K562 (cell line): ENCODE data around the gene RBKS. TPM values are rescaled to one million over a fixed set of nuclear protein-coding genes. Genes with fewer than 3 reads are reported as not detected.

ENCODE experiments used
- ELF1 ChIP-seq: fragments of 200-800 bp; sonication (Bioruptor generic); IDR thresholded peaks from 2 replicates; pipeline ENCODE4 v1.6.1; 2016; ENCODE audit warnings: missing genetic modification characterization, missing compliant biosample characterization
- NUFIP1 ChIP-seq: fragments of 450-650 bp; IDR thresholded peaks from 2 replicates; pipeline ENCODE4 v1.6.1; 2018; ENCODE audit not compliant: partially characterized antibody
- PRPF4 ChIP-seq: fragments of 200-400 bp; formaldehyde crosslinking; IDR thresholded peaks from one replicate; pipeline ENCODE4 v1.6.1; 2017; ENCODE audit warnings: low read length, low read depth, mild to moderate bottlenecking; ENCODE audit not compliant: insufficient read depth, poor library complexity, severe bottlenecking
- TOE1 ChIP-seq, 2 experiments: fragments of 450-650 bp in 1 of 2; sonication (generic) in 1 of 2; formaldehyde crosslinking in 1 of 2; IDR thresholded peaks; 2 replicates each; pipeline versions ENCODE4 v1.7.1 to v1.8.0; 2016 to 2022; ENCODE audit warnings: borderline replicate concordance in 2 of 2, mild to moderate bottlenecking in 2 of 2, antibody characterized with exemption in 1 of 2, inconsistent platforms in 1 of 2, low read depth in 1 of 2, missing genetic modification reagents in 1 of 2, moderate library complexity in 1 of 2
- ZBTB26 ChIP-seq: fragments of 450-650 bp; formaldehyde crosslinking; IDR thresholded peaks from 2 replicates; pipeline ENCODE4 v1.4.0; 2022; ENCODE audit warnings: missing genetic modification characterization
- ZC3H4 ChIP-seq: sonication (generic); formaldehyde crosslinking; IDR thresholded peaks from 2 replicates; pipeline ENCODE4 v1.9.0; 2021; ENCODE audit warnings: missing genetic modification reagents, borderline replicate concordance
- ZNF347 ChIP-seq: fragments of 450-650 bp; formaldehyde crosslinking; IDR thresholded peaks from 2 replicates; pipeline ENCODE4 v1.4.0; 2020; ENCODE audit warnings: low read depth, mild to moderate bottlenecking, moderate library complexity
- polyA plus RNA-seq, 8 experiments: library from polyadenylated mRNA; depleted of rRNA in 4 of 8; stranded (reverse) in 5 of 8; unstranded in 3 of 8; fragments of >200 nt; fragmentation: Nextera tagmentation in 2 of 8; fragmentation: Illumina TruSeq in 1 of 8; extraction: Ambion mirVana in 2 of 8; extraction: Trizol in 1 of 8; gene quantifications; 2 replicates each; pipeline versions ENCODE4 v1.2.1 to v1.2.3, GENCODE V29; 2011 to 2014; ENCODE audit warnings: inconsistent platforms in 1 of 8, missing spikeins in 1 of 8
- total RNA-seq, 7 experiments: library from RNA; depleted of rRNA in 6 of 7; stranded (reverse); fragments of >200 nt in 6 of 7; fragmentation: Illumina TruSeq in 2 of 7; extraction: Trizol in 2 of 7; gene quantifications; 2 replicates each; pipeline versions ENCODE4 v1.2.1 to v1.2.3, GENCODE V29; 2011 to 2021; ENCODE audit warnings: low replicate concordance in 1 of 7
- TF ChIP-seq, protein P1 (sequence below), 2 experiments: fragments of 450-650 bp; IDR thresholded peaks; 2 replicates each; pipeline ENCODE4 v1.6.1; 2018; ENCODE audit warnings: mild to moderate bottlenecking in 2 of 2, low read depth in 1 of 2; ENCODE audit not compliant: partially characterized antibody in 2 of 2
- TF ChIP-seq, protein P2 (sequence below): sonication (generic); formaldehyde crosslinking; IDR thresholded peaks from 2 replicates; pipeline ENCODE4 v1.8.0; 2022; ENCODE audit warnings: mild to moderate bottlenecking, missing genetic modification reagents
- TF ChIP-seq, protein P3 (sequence below): fragments of 250-450 bp; sonication (Bioruptor Pico); IDR thresholded peaks from 2 replicates; pipeline ENCODE4 v1.4.0; 2020; ENCODE audit warnings: mild to moderate bottlenecking, moderate library complexity, borderline replicate concordance
- TF ChIP-seq, protein P4 (sequence below): sonication (generic); formaldehyde crosslinking; IDR thresholded peaks from 2 replicates; pipeline ENCODE4 v1.8.0; 2022; ENCODE audit warnings: mild to moderate bottlenecking, missing genetic modification reagents

The RBKS gene
- total and polyA plus RNA-seq, 9 of the 15 experiments (the other 6 are each of a cell fraction or from before 2014, with no cell fraction given) = 0.06 to 0.39 (median 0.19) TPM

- TF ChIP-seq ZBTB26 (CRISPR knock-in tag) (0 out of 2 replicates have a peak, but pooled peaks have one; percentile 2), NUFIP1 (no peak), TOE1 (IDR thresholded peaks at IDR 0.05; ENCODE audit: borderline replicate concordance) (0 out of 2 replicates have a peak, but pooled peaks have one; percentile 40), TOE1 (CRISPR knock-in tag; IDR thresholded peaks at IDR 0.05; ENCODE audit: borderline replicate concordance, low read depth) (peak; percentile 72; the same call in 1 of the 2 replicates), PRPF4 (no peak), ZNF347 (no peak), ELF1 (tag) (peak; percentile 82), ZC3H4 (no peak)
- TF ChIP-seq, protein P1, sequence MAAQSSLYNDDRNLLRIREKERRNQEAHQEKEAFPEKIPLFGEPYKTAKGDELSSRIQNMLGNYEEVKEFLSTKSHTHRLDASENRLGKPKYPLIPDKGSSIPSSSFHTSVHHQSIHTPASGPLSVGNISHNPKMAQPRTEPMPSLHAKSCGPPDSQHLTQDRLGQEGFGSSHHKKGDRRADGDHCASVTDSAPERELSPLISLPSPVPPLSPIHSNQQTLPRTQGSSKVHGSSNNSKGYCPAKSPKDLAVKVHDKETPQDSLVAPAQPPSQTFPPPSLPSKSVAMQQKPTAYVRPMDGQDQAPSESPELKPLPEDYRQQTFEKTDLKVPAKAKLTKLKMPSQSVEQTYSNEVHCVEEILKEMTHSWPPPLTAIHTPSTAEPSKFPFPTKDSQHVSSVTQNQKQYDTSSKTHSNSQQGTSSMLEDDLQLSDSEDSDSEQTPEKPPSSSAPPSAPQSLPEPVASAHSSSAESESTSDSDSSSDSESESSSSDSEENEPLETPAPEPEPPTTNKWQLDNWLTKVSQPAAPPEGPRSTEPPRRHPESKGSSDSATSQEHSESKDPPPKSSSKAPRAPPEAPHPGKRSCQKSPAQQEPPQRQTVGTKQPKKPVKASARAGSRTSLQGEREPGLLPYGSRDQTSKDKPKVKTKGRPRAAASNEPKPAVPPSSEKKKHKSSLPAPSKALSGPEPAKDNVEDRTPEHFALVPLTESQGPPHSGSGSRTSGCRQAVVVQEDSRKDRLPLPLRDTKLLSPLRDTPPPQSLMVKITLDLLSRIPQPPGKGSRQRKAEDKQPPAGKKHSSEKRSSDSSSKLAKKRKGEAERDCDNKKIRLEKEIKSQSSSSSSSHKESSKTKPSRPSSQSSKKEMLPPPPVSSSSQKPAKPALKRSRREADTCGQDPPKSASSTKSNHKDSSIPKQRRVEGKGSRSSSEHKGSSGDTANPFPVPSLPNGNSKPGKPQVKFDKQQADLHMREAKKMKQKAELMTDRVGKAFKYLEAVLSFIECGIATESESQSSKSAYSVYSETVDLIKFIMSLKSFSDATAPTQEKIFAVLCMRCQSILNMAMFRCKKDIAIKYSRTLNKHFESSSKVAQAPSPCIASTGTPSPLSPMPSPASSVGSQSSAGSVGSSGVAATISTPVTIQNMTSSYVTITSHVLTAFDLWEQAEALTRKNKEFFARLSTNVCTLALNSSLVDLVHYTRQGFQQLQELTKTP (IDR thresholded peaks at IDR 0.05; ENCODE audit: low read depth in 1 of 2, partially characterized antibody in 2 of 2) = peak in 1 of 2 experiments; percentile 47
- TF ChIP-seq, protein P2, sequence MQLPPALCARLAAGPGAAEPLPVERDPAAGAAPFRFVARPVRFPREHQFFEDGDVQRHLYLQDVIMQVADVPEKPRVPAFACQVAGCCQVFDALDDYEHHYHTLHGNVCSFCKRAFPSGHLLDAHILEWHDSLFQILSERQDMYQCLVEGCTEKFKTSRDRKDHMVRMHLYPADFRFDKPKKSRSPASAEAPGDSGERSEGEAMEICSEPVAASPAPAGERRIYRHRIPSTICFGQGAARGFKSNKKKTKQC (CRISPR knock-in tag) = 0 out of 2 replicates have a peak, but pooled peaks have one; percentile 34
- TF ChIP-seq, protein P3, sequence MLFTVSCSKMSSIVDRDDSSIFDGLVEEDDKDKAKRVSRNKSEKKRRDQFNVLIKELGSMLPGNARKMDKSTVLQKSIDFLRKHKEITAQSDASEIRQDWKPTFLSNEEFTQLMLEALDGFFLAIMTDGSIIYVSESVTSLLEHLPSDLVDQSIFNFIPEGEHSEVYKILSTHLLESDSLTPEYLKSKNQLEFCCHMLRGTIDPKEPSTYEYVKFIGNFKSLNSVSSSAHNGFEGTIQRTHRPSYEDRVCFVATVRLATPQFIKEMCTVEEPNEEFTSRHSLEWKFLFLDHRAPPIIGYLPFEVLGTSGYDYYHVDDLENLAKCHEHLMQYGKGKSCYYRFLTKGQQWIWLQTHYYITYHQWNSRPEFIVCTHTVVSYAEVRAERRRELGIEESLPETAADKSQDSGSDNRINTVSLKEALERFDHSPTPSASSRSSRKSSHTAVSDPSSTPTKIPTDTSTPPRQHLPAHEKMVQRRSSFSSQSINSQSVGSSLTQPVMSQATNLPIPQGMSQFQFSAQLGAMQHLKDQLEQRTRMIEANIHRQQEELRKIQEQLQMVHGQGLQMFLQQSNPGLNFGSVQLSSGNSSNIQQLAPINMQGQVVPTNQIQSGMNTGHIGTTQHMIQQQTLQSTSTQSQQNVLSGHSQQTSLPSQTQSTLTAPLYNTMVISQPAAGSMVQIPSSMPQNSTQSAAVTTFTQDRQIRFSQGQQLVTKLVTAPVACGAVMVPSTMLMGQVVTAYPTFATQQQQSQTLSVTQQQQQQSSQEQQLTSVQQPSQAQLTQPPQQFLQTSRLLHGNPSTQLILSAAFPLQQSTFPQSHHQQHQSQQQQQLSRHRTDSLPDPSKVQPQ (CRISPR knock-in tag) = no peak
- TF ChIP-seq, protein P4, sequence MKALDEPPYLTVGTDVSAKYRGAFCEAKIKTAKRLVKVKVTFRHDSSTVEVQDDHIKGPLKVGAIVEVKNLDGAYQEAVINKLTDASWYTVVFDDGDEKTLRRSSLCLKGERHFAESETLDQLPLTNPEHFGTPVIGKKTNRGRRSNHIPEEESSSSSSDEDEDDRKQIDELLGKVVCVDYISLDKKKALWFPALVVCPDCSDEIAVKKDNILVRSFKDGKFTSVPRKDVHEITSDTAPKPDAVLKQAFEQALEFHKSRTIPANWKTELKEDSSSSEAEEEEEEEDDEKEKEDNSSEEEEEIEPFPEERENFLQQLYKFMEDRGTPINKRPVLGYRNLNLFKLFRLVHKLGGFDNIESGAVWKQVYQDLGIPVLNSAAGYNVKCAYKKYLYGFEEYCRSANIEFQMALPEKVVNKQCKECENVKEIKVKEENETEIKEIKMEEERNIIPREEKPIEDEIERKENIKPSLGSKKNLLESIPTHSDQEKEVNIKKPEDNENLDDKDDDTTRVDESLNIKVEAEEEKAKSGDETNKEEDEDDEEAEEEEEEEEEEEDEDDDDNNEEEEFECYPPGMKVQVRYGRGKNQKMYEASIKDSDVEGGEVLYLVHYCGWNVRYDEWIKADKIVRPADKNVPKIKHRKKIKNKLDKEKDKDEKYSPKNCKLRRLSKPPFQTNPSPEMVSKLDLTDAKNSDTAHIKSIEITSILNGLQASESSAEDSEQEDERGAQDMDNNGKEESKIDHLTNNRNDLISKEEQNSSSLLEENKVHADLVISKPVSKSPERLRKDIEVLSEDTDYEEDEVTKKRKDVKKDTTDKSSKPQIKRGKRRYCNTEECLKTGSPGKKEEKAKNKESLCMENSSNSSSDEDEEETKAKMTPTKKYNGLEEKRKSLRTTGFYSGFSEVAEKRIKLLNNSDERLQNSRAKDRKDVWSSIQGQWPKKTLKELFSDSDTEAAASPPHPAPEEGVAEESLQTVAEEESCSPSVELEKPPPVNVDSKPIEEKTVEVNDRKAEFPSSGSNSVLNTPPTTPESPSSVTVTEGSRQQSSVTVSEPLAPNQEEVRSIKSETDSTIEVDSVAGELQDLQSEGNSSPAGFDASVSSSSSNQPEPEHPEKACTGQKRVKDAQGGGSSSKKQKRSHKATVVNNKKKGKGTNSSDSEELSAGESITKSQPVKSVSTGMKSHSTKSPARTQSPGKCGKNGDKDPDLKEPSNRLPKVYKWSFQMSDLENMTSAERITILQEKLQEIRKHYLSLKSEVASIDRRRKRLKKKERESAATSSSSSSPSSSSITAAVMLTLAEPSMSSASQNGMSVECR (CRISPR knock-in tag) = no peak
Measured at GRCh38 chr2:27890924-27891672, 911 bp upstream of the RBKS start (continued).
